CD14-positive monocyte (primary cell): ENCODE results near the gene VLDLR. TPM values are rescaled to one million over a fixed set of nuclear protein-coding genes. Genes with fewer than 3 reads are reported as not detected.

ENCODE experiments used
- DNase-seq, 3 donors: peaks; one replicate each; pipeline ENCODE4 v3.0.0-alpha.2; 2011 to 2022
- H2AFZ ChIP-seq: 2 replicates; pipeline ENCODE4 v1.6.0; 2012; ENCODE audit warnings: mild to moderate bottlenecking, low read depth, low read length, inconsistent platforms; ENCODE audit not compliant: insufficient read depth, poor library complexity, severe bottlenecking
- H3K27ac ChIP-seq, 2 donors: 1 replicate in 1 of 2; 2 replicates in 1 of 2; pipeline ENCODE4 v1.5.1; 2012 to 2013; ENCODE audit warnings: low read length in 2 of 2, control low read depth in 1 of 2, inconsistent platforms in 1 of 2, low read depth in 1 of 2, mild to moderate bottlenecking in 1 of 2
- H3K27me3 ChIP-seq, 2 donors: one replicate each; pipeline versions ENCODE4 v1.6.0 to v1.6.1; 2011 to 2013; ENCODE audit warnings: low read length in 2 of 2; ENCODE audit not compliant: control insufficient read depth in 2 of 2, insufficient read depth in 2 of 2
- H3K36me3 ChIP-seq, 2 donors: replicated peaks in 1 of 2; 1 replicate in 1 of 2; 2 replicates in 1 of 2; pipeline versions ENCODE4 v1.5.1 to v1.6.1; 2012 to 2013; ENCODE audit warnings: low read length in 2 of 2, control low read depth in 1 of 2, inconsistent platforms in 1 of 2, mild to moderate bottlenecking in 1 of 2; ENCODE audit not compliant: insufficient read depth in 2 of 2, control insufficient read depth in 1 of 2
- H3K4me1 ChIP-seq, 2 donors: 1 replicate in 1 of 2; 2 replicates in 1 of 2; pipeline versions ENCODE4 v1.5.1 to v1.6.1; 2012 to 2013; ENCODE audit warnings: low read length in 2 of 2, control low read depth in 1 of 2, inconsistent platforms in 1 of 2, mild to moderate bottlenecking in 1 of 2, moderate library complexity in 1 of 2; ENCODE audit not compliant: insufficient read depth in 2 of 2, control insufficient read depth in 1 of 2
- H3K4me2 ChIP-seq: replicated peaks from 2 replicates; pipeline ENCODE3; 2012; ENCODE audit warnings: low read length, moderate library complexity, mild to moderate bottlenecking; ENCODE audit not compliant: poor library complexity, severe bottlenecking; ENCODE audit errors: extremely low read depth
- H3K4me3 ChIP-seq, 3 experiments: fragments of 200-600 bp in 1 of 3; sonication (generic) in 1 of 3; replicated peaks in 1 of 3; 1 replicate in 2 of 3; 2 replicates in 1 of 3; pipeline ENCODE4 v1.5.1; 2011 to 2013; ENCODE audit warnings: low read length in 3 of 3, mild to moderate bottlenecking in 3 of 3, control low read depth in 2 of 3, low read depth in 2 of 3, inconsistent platforms in 1 of 3, moderate library complexity in 1 of 3
- H3K79me2 ChIP-seq: 2 replicates; pipeline ENCODE4 v1.6.0; 2012; ENCODE audit warnings: mild to moderate bottlenecking, control low read depth, inconsistent platforms, low read length, moderate library complexity; ENCODE audit not compliant: insufficient read depth
- H3K9ac ChIP-seq: 2 replicates; pipeline ENCODE4 v1.6.0; 2017; ENCODE audit warnings: low read length, mild to moderate bottlenecking; ENCODE audit not compliant: insufficient read depth, poor library complexity, severe bottlenecking
- H3K9me3 ChIP-seq, 2 donors: replicated peaks in 1 of 2; 1 replicate in 1 of 2; 2 replicates in 1 of 2; pipeline versions ENCODE4 v1.5.1 to v1.6.1; 2012 to 2013; ENCODE audit warnings: low read length in 2 of 2, control low read depth in 1 of 2; ENCODE audit not compliant: control insufficient read depth in 1 of 2, insufficient read depth in 1 of 2
- H4K20me1 ChIP-seq: 2 replicates; pipeline ENCODE4 v1.6.0; 2012; ENCODE audit warnings: mild to moderate bottlenecking, low read length, control low read depth, moderate library complexity; ENCODE audit not compliant: insufficient read depth
- H3K27ac Mint-ChIP-seq, 7 donors: one replicate each; pipeline ENCODE4 v1.8.0; 2020; ENCODE audit warnings: mild to moderate bottlenecking in 7 of 7, mixed read lengths in 7 of 7, moderate library complexity in 6 of 7, inconsistent platforms in 2 of 7
- H3K27me3 Mint-ChIP-seq, 3 donors: one replicate each; pipeline ENCODE4 v1.8.0; 2021 to 2022; ENCODE audit warnings: low read depth in 3 of 3, mild to moderate bottlenecking in 3 of 3, mixed read lengths in 3 of 3, moderate library complexity in 3 of 3, inconsistent platforms in 1 of 3
- H3K36me3 Mint-ChIP-seq, 2 donors: one replicate each; pipeline ENCODE4 v1.8.0; 2020; ENCODE audit warnings: mixed read lengths in 2 of 2, inconsistent platforms in 1 of 2, mild to moderate bottlenecking in 1 of 2
- H3K4me1 Mint-ChIP-seq: one replicate; pipeline ENCODE4 v1.8.0; 2020; ENCODE audit warnings: mild to moderate bottlenecking, mixed read lengths
- H3K4me3 Mint-ChIP-seq, 2 donors: one replicate each; pipeline ENCODE4 v1.8.0; 2020; ENCODE audit warnings: mild to moderate bottlenecking in 2 of 2, mixed read lengths in 2 of 2, moderate library complexity in 1 of 2
- H3K9me3 Mint-ChIP-seq, 7 donors: one replicate each; pipeline ENCODE4 v1.8.0; 2020 to 2022; ENCODE audit warnings: mixed read lengths in 7 of 7, mild to moderate bottlenecking in 6 of 7, moderate library complexity in 6 of 7, inconsistent platforms in 2 of 7
- CTCF ChIP-seq: fragments of 200-600 bp; IDR thresholded peaks from one replicate; pipeline ENCODE4 v1.8.0; 2022; ENCODE audit warnings: antibody characterized with exemption, mild to moderate bottlenecking
- WGBS: methylation state at CpG from one replicate; pipeline ENCODE4 v1.1.5; 2013; ENCODE audit warnings: missing lambda C conversion rate; ENCODE audit not compliant: insufficient coverage; 5-methylcytosine and 5-hydroxymethylcytosine counted together
- intact Hi-C, 2 donors: fragments of 100-400 bp; cut with micrococcal nuclease; formaldehyde crosslinking; loops; one replicate each; pipeline versions ENCODE4 v1.15.0 to v1.15.1; 2023
- polyA plus RNA-seq, 3 donors: library from polyadenylated mRNA; depleted of rRNA in 1 of 3; unstranded in 2 of 3; stranded (reverse) in 1 of 3; fragments of 300-500 nt in 2 of 3; fragments of >200 nt in 1 of 3; fragmentation: Illumina TruSeq in 2 of 3; gene quantifications; 1 replicate in 2 of 3; 2 replicates in 1 of 3; pipeline ENCODE4 v1.2.3, GENCODE V29; 2012 to 2021

Gene VLDLR
- polyA plus RNA-seq, 3 donors, result 0.05 to 0.07 TPM; not detected in 1

- H3K4me1 Mint-ChIP-seq, result no peaks in the 10 kb centered on the region
- Histone ChIP-seq H3K4me1 (no peaks in the 10 kb centered on the region), H3K4me2 (no peak overlapping the region), H3K36me3 (no peaks in the 10 kb centered on the region), H3K9ac (no peak overlapping the region), H3K79me2 (no peaks in the 10 kb centered on the region), H3K27ac (no peak overlapping the region), H3K27me3 (no peaks in the 10 kb centered on the region), H2AFZ (no peak overlapping the region), H3K9me3 (no peaks in the 10 kb centered on the region), H4K20me1 (no peaks in the 10 kb centered on the region), H3K4me3 (no peak overlapping the region)
- H3K27ac Mint-ChIP-seq, result no peak overlapping the region
- H3K4me3 Mint-ChIP-seq, result no peak overlapping the region
- DNase-seq, result no peak
- no CpG with 5 or more reads among the region's 2 CpGs for WGBS
- H3K27me3 Mint-ChIP-seq, result peaks cover 0 to 3% (median 0%) of the 10 kb centered on the region in 3 donors
- no peak for TF ChIP-seq CTCF
- H3K36me3 Mint-ChIP-seq, result no peaks in the 10 kb centered on the region
- H3K9me3 Mint-ChIP-seq, result peaks cover 0 to 8% (median 1%) of the 10 kb centered on the region in 7 donors
- intact Hi-C loops, result no loop called here
Observed at GRCh38 chr9:2679011-2679410, 57.4 kb downstream of the VLDLR start.

GRCh38 chr9:2681981-2682380 is 60.4 kb downstream of the VLDLR start:
- H2AFZ ChIP-seq, result no peak overlapping the region
- H3K27me3 Mint-ChIP-seq, result no peaks in the 10 kb centered on the region
- H3K27me3 ChIP-seq, result no peaks in the 10 kb centered on the region
- H4K20me1 ChIP-seq, result no peaks in the 10 kb centered on the region
- H3K36me3 Mint-ChIP-seq, result no peaks in the 10 kb centered on the region
- no peak overlapping the region for H3K4me3 Mint-ChIP-seq
- H3K79me2 ChIP-seq, result no peaks in the 10 kb centered on the region
- no peaks in the 10 kb centered on the region for H3K36me3 ChIP-seq
- H3K27ac ChIP-seq, result no peak overlapping the region
- no peak overlapping the region for H3K4me2 ChIP-seq
- peaks cover 0 to 8% (median 1%) of the 10 kb centered on the region in 7 donors for H3K9me3 Mint-ChIP-seq
- H3K4me3 ChIP-seq, result no peak overlapping the region
- no peak overlapping the region for H3K9ac ChIP-seq
- H3K27ac Mint-ChIP-seq, result no peak overlapping the region
- intact Hi-C loops, result no loop called here
- no CpG with 5 or more reads among the region's 1 CpG for WGBS
- no peak for DNase-seq
- H3K4me1 Mint-ChIP-seq, result no peaks in the 10 kb centered on the region
- H3K9me3 ChIP-seq, result no peaks in the 10 kb centered on the region
- no peak for TF ChIP-seq CTCF
- no peaks in the 10 kb centered on the region for H3K4me1 ChIP-seq
